Vagina (tissue), 2 donors: ENCODE measurements around the gene TRAF2.

Source experiments
- CTCF ChIP-seq, 3 experiments: fragments of 450-650 bp in 2 of 3; fragments of 200-600 bp in 1 of 3; sonication (generic) in 1 of 3; IDR thresholded peaks; one replicate each; pipeline ENCODE4 v1.5.1; 2017 to 2019; ENCODE audit warnings: antibody characterized with exemption in 3 of 3, mild to moderate bottlenecking in 2 of 3, moderate library complexity in 2 of 3
- POLR2AphosphoS5 ChIP-seq, 2 donors: sonication (generic); formaldehyde crosslinking; IDR thresholded peaks; one replicate each; pipeline ENCODE4 v1.9.0; 2017; ENCODE audit warnings: antibody characterized with exemption in 2 of 2, mild to moderate bottlenecking in 2 of 2, low read depth in 1 of 2; ENCODE audit not compliant: insufficient read depth in 1 of 2

- no peak for TF ChIP-seq CTCF (IDR thresholded peaks at IDR 0.05)
- no peak for TF ChIP-seq POLR2AphosphoS5 (IDR thresholded peaks at IDR 0.05; ENCODE audit: insufficient read depth in 1 of 2, low read depth in 1 of 2)
Observed at GRCh38 chr9:136972335-136972734, 86.0 kb downstream of the TRAF2 start.
